Keratinocyte (primary cell): ENCODE measurements around the gene DGLUCY.

Experiments
- CTCF ChIP-seq, 3 experiments: IDR thresholded peaks in 1 of 3; conservative IDR thresholded peaks in 1 of 3; optimal IDR thresholded peaks in 1 of 3; 2 replicates in 2 of 3; 3 replicates in 1 of 3; pipeline versions ENCODE3 to v1.5.1; 2011; ENCODE audit warnings: low read length in 3 of 3, mild to moderate bottlenecking in 3 of 3, moderate library complexity in 2 of 3, control low read depth in 1 of 3, inconsistent platforms in 1 of 3; ENCODE audit not compliant: insufficient read depth in 2 of 3; ENCODE audit errors: extremely low read depth in 1 of 3
- EZH2 ChIP-seq: IDR thresholded peaks from one replicate; pipeline ENCODE4 v1.6.1; 2012; ENCODE audit warnings: inconsistent platforms, mild to moderate bottlenecking, low read length, moderate library complexity

GRCh38 chr14:91154851-91155625, 41.2 kb downstream of the DGLUCY start:
- TF ChIP-seq CTCF (optimal IDR thresholded peaks at IDR 0.05 in 1 of 3, IDR thresholded peaks at IDR 0.05 in 1 of 3, conservative IDR thresholded peaks at IDR 0.05 in 1 of 3; ENCODE audit: extremely low read depth in 1 of 3, insufficient read depth in 2 of 3, low read length in 3 of 3) (no peak), EZH2 (no peak)
